Measurements from ENCODE around the gene FRAS1. TPM values are rescaled to one million over a fixed set of nuclear protein-coding genes. Genes with fewer than 3 reads are reported as not detected.

The FRAS1 gene
- total and polyA plus RNA-seq, 2 donors (not counting 1 experiment from before 2014, with no cell fraction given), result 0.30 to 0.66 TPM

- H3K27ac ChIP-seq (ENCODE audit: insufficient read depth, low read length), result no peak overlapping the region
Observed at GRCh38 chr4:78184584-78184983, 127.5 kb downstream of the FRAS1 start.

GRCh38 chr4:78185117-78185516 lies 128.0 kb downstream of the FRAS1 start:
- Histone ChIP-seq H3K4me1 (ENCODE audit: control insufficient read depth, extremely low read depth, insufficient read depth, low read length) (no peaks in the 10 kb centered on the region), H4K20me1 (ENCODE audit: control insufficient read depth, extremely low read depth, insufficient read depth, low read length) (no peaks in the 10 kb centered on the region), H3K9me3 (ENCODE audit: control insufficient read depth, insufficient read depth, low read depth, low read length) (no peaks in the 10 kb centered on the region), H3K36me3 (ENCODE audit: control insufficient read depth, insufficient read depth, low read length) (no peaks in the 10 kb centered on the region), H3K4me2 (ENCODE audit: extremely low read depth, insufficient read depth, low read length) (no peak overlapping the region), H3K27me3 (ENCODE audit: control insufficient read depth, insufficient read depth, low read length) (no peaks in the 10 kb centered on the region), H3K4me3 (replicated peaks in 1 of 4; ENCODE audit: control extremely low read depth in 1 of 4, insufficient read depth in 1 of 4, low read depth in 3 of 4, low read length in 4 of 4) (no peak overlapping the region), H3K9ac (ENCODE audit: insufficient read depth, low read length) (no peak overlapping the region), H3K27ac (ENCODE audit: insufficient read depth, low read length) (no peak overlapping the region), H3K79me2 (ENCODE audit: control insufficient read depth, insufficient read depth, low read length) (no peaks in the 10 kb centered on the region), H2AFZ (ENCODE audit: low read length) (no peak overlapping the region)
- no peak for DNase-seq (ENCODE audit: low read depth in 2 of 2)
- TF ChIP-seq CTCF (conservative IDR thresholded peaks at IDR 0.05 in 1 of 2, IDR thresholded peaks at IDR 0.05 in 1 of 2; ENCODE audit: low read depth in 1 of 2, low read length in 2 of 2) (no peak), EZH2 (IDR thresholded peaks at IDR 0.05; ENCODE audit: low read length, missing control alignments) (no peak)

More at GRCh38 chr4:78184584-78184983, 127.5 kb downstream of the FRAS1 start:
- no peak overlapping the region for H3K9ac ChIP-seq (ENCODE audit: insufficient read depth, low read length)
- no peak overlapping the region for H3K4me3 ChIP-seq (replicated peaks in 1 of 4; ENCODE audit: control extremely low read depth in 1 of 4, insufficient read depth in 1 of 4, low read depth in 3 of 4, low read length in 4 of 4)
- DNase-seq (ENCODE audit: low read depth in 2 of 2), result no peak
- TF ChIP-seq CTCF (conservative IDR thresholded peaks at IDR 0.05 in 1 of 2, IDR thresholded peaks at IDR 0.05 in 1 of 2; ENCODE audit: low read depth in 1 of 2, low read length in 2 of 2), result no peak
- H3K9me3 ChIP-seq (ENCODE audit: control insufficient read depth, insufficient read depth, low read depth, low read length), result no peaks in the 10 kb centered on the region
- H2AFZ ChIP-seq (ENCODE audit: low read length), result no peak overlapping the region
- H3K27me3 ChIP-seq (ENCODE audit: control insufficient read depth, insufficient read depth, low read length), result no peaks in the 10 kb centered on the region
- H3K4me2 ChIP-seq (ENCODE audit: extremely low read depth, insufficient read depth, low read length), result no peak overlapping the region
- no peaks in the 10 kb centered on the region for H4K20me1 ChIP-seq (ENCODE audit: control insufficient read depth, extremely low read depth, insufficient read depth, low read length)
- H3K36me3 ChIP-seq (ENCODE audit: control insufficient read depth, insufficient read depth, low read length), result no peaks in the 10 kb centered on the region
- H3K79me2 ChIP-seq (ENCODE audit: control insufficient read depth, insufficient read depth, low read length), result no peaks in the 10 kb centered on the region
- H3K4me1 ChIP-seq (ENCODE audit: control insufficient read depth, extremely low read depth, insufficient read depth, low read length), result no peaks in the 10 kb centered on the region

GRCh38 chr4:78186597-78187543 lies 129.7 kb downstream of the FRAS1 start:
- Histone ChIP-seq H3K9me3 (ENCODE audit: control insufficient read depth, insufficient read depth, low read depth, low read length) (no peaks in the 10 kb centered on the region), H3K27ac (ENCODE audit: insufficient read depth, low read length) (no peak overlapping the region), H3K4me1 (ENCODE audit: control insufficient read depth, extremely low read depth, insufficient read depth, low read length) (no peaks in the 10 kb centered on the region), H3K9ac (ENCODE audit: insufficient read depth, low read length) (no peak overlapping the region), H3K36me3 (ENCODE audit: control insufficient read depth, insufficient read depth, low read length) (no peaks in the 10 kb centered on the region), H3K79me2 (ENCODE audit: control insufficient read depth, insufficient read depth, low read length) (no peaks in the 10 kb centered on the region), H3K27me3 (ENCODE audit: control insufficient read depth, insufficient read depth, low read length) (no peaks in the 10 kb centered on the region), H3K4me3 (replicated peaks in 1 of 4; ENCODE audit: control extremely low read depth in 1 of 4, insufficient read depth in 1 of 4, low read depth in 3 of 4, low read length in 4 of 4) (no peak overlapping the region), H4K20me1 (ENCODE audit: control insufficient read depth, extremely low read depth, insufficient read depth, low read length) (no peaks in the 10 kb centered on the region), H3K4me2 (ENCODE audit: extremely low read depth, insufficient read depth, low read length) (no peak overlapping the region), H2AFZ (ENCODE audit: low read length) (no peak overlapping the region)
- TF ChIP-seq CTCF (conservative IDR thresholded peaks at IDR 0.05 in 1 of 2, IDR thresholded peaks at IDR 0.05 in 1 of 2; ENCODE audit: low read depth in 1 of 2, low read length in 2 of 2), result no peak
- no peak for TF ChIP-seq EZH2 (IDR thresholded peaks at IDR 0.05; ENCODE audit: low read length, missing control alignments)
- no peak for DNase-seq (ENCODE audit: low read depth in 2 of 2)

Data from fibroblast of lung (primary cell).